ENCODE measurements around the gene MFSD1.

The MFSD1 gene

DNA sequence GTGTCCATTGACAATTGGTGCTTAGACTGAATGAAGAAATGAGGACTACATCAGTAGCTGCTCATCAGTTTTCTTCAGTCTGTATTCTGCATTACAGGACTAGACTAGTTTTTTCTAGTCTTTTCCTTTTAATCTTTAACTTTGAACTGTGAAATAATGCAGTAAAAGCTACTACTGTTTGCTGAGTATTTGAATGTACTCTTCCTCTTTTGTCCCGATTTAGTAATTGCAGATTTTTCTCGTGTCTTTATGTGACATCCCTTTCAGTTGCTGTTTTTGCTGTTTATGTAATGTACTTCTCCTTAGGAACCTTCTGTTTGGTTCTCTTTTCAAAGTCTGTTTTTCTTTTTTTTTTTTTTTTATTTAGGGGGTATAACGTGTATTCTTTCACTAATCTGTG lies 17.4 kb downstream of the MFSD1 start:
- TF ChIP-seq GATA1 (IDR thresholded peaks at IDR 0.05; ENCODE audit: low read depth, low read length) = no peak
- TF ChIP-seq POLR2A (IDR thresholded peaks at IDR 0.05; ENCODE audit: low read length) = no peak
- no peak for DNase-seq

DNA sequence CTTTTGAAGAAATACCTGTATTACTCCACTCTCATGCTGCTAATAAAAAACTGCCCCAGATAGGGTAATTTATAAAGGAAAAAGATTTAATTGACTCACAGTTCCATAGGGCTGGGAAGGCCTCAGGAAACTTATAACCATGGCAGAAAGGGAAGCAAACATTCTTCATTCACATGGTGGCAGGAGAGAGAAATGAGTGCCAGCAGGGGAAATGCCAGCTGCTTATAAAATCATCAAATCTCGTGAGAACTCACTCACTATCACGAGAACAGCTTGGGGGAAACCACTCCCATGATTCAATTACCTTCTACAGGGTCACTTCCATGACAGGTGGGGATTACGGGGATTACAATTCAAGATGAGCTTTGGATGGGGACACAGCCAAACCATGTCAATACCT lies 18.7 kb downstream of the MFSD1 start:
- no peak for DNase-seq
- TF ChIP-seq POLR2A (IDR thresholded peaks at IDR 0.05; ENCODE audit: low read length) (no peak), GATA1 (IDR thresholded peaks at IDR 0.05; ENCODE audit: low read depth, low read length) (no peak)

- TF ChIP-seq POLR2A (IDR thresholded peaks at IDR 0.05; ENCODE audit: low read length) (no peak), GATA1 (IDR thresholded peaks at IDR 0.05; ENCODE audit: low read depth, low read length) (no peak)
- DNase-seq = no peak
Measured at GRCh38 chr3:158821847-158822246, 20.0 kb downstream of the MFSD1 start.

GRCh38 chr3:158823426-158823825 lies 21.6 kb downstream of the MFSD1 start:
- no peak for TF ChIP-seq POLR2A (IDR thresholded peaks at IDR 0.05; ENCODE audit: low read length)
- TF ChIP-seq GATA1 (IDR thresholded peaks at IDR 0.05; ENCODE audit: low read depth, low read length) = no peak
- no peak for DNase-seq

- TF ChIP-seq GATA1 (IDR thresholded peaks at IDR 0.05; ENCODE audit: low read depth, low read length) (no peak), POLR2A (IDR thresholded peaks at IDR 0.05; ENCODE audit: low read length) (no peak)
- no peak for DNase-seq
Measured at GRCh38 chr3:158827773-158828172, 25.9 kb downstream of the MFSD1 start.

- DNase-seq = no peak
Measured at GRCh38 chr3:158830391-158830790, 28.5 kb downstream of the MFSD1 start.

GRCh38 chr3:158831861-158832260 lies 30.0 kb downstream of the MFSD1 start:
- DNase-seq = no peak
- TF ChIP-seq POLR2A (IDR thresholded peaks at IDR 0.05; ENCODE audit: low read length) (no peak), GATA1 (IDR thresholded peaks at IDR 0.05; ENCODE audit: low read depth, low read length) (no peak)

More at GRCh38 chr3:158830391-158830790, 28.5 kb downstream of the MFSD1 start:
- TF ChIP-seq GATA1 (IDR thresholded peaks at IDR 0.05; ENCODE audit: low read depth, low read length) = no peak
- TF ChIP-seq POLR2A (IDR thresholded peaks at IDR 0.05; ENCODE audit: low read length) = no peak

GRCh38 chr3:158835631-158836030 lies 33.8 kb downstream of the MFSD1 start:
- no peak for TF ChIP-seq GATA1 (IDR thresholded peaks at IDR 0.05; ENCODE audit: low read depth, low read length)
- TF ChIP-seq POLR2A (IDR thresholded peaks at IDR 0.05; ENCODE audit: low read length) = no peak
- no peak for DNase-seq

- no peak for DNase-seq
- TF ChIP-seq POLR2A (IDR thresholded peaks at IDR 0.05; ENCODE audit: low read length) = no peak
- TF ChIP-seq GATA1 (IDR thresholded peaks at IDR 0.05; ENCODE audit: low read depth, low read length) = no peak
Measured at GRCh38 chr3:158836312-158836711, 34.5 kb downstream of the MFSD1 start.

DNA sequence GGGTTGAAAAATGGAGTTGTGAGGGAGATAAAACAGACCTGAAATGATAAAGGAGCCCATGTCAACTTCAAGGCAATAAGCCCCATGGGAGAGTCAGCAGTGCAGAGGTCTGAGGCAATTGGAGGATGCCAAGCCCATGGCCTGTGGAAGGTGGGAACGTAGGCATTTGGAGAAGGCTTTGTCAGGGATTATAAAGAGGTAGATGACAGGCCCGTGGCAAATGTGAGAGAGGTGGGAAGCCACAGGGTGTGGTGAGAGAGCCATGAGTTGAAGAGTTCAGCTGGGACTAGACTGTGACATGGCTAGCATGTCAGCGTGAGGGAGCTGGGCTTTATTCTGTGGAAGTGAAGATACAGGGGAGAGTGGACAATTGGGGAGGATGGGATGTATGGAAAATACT lies 35.4 kb downstream of the MFSD1 start:
- no peak for DNase-seq
- TF ChIP-seq POLR2A (IDR thresholded peaks at IDR 0.05; ENCODE audit: low read length) (no peak), GATA1 (IDR thresholded peaks at IDR 0.05; ENCODE audit: low read depth, low read length) (no peak)

DNA sequence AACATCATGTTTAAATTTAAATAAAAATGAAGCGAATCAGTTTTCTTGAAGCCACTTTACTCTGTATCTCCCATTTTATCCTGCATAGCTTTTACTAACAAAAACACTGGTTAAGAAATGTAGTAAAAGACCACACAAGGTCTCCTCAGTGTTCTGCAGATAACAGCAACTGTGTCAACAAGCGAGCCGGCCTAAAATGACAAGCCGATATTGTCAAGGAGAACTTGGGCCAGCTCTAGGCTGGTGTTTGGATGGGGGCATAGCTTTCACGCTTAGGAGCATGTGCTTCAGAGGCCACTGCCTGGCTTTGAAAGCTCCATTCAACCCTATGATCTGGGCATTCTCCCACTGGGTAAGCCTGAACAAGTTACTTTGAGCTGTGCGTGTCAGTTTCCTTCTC lies 38.1 kb downstream of the MFSD1 start:
- no peak for DNase-seq
- no peak for TF ChIP-seq POLR2A (IDR thresholded peaks at IDR 0.05; ENCODE audit: low read length)
- no peak for TF ChIP-seq GATA1 (IDR thresholded peaks at IDR 0.05; ENCODE audit: low read depth, low read length)

GRCh38 chr3:158841387-158841786 lies 39.5 kb downstream of the MFSD1 start:
- no peak for DNase-seq
- TF ChIP-seq POLR2A (IDR thresholded peaks at IDR 0.05; ENCODE audit: low read length) (no peak), GATA1 (IDR thresholded peaks at IDR 0.05; ENCODE audit: low read depth, low read length) (no peak)

- DNase-seq = no peak
- no peak for TF ChIP-seq POLR2A (IDR thresholded peaks at IDR 0.05; ENCODE audit: low read length)
- no peak for TF ChIP-seq GATA1 (IDR thresholded peaks at IDR 0.05; ENCODE audit: low read depth, low read length)
Measured at GRCh38 chr3:158842976-158843375, 41.1 kb downstream of the MFSD1 start.

DNA sequence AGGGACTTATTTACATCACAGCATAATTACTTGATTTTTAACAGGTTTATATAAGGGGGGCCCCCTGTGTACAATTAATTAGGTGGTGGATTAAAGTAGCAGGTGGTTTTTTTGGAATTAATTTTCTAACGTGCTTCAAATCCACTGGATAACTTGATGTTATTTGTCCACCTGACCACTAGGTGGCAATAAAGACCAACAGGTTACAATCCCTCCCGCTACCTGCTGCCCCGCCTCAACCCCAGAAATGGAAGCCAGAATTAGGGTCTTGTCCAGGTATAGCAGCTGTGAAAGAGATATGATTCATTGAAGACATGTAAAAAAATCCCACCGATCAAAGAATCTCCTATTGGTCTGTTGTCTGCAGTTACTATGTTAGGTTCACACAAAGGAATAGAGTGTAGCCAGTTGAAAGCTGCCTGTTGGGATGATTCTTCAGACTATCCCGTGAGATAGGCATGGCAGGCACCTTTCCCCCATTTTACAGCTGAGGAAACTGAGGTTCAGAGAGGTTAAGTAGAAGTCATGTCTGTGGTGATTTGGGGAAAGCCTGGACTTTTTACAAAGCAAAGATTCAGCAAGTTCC lies 44.0 kb downstream of the MFSD1 start:
- peak; percentile 40 to 56 for DNase-seq
- TF ChIP-seq GATA1 (IDR thresholded peaks at IDR 0.05; ENCODE audit: low read depth, low read length) (no peak), POLR2A (IDR thresholded peaks at IDR 0.05; ENCODE audit: low read length) (no peak)

DNA sequence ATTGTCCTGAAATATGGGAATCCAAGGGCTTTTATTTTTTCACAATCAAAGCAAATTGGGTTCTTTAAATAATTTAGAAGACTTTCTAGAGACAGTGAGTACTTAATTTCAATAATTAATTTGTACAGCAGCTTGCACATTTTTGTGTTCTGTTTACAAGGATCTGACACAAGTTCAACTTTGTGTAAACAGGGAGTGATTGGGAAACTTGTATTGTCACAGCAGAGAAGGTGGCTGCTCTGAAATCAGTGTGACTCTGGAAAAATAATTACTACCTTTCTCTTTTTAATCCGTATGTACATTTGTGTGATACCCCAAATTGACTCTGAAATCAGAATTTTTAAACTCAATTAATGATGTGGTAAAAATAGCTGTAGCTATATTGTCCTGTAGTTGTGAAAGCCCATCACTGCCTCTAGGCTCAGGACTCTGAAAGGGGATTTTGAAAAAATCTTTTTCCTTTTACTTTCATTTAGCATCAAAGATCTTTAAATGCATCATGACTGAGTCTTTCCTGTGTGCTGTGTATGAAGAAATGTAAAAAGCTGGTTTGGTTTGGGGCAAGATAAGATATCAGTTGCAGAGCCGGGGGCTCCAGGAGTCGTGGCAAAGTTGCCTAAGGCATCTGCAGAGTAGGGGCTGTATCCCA lies 45.1 kb downstream of the MFSD1 start:
- TF ChIP-seq GATA1 (IDR thresholded peaks at IDR 0.05; ENCODE audit: low read depth, low read length) = no peak
- TF ChIP-seq POLR2A (IDR thresholded peaks at IDR 0.05; ENCODE audit: low read length) = no peak
- DNase-seq = no peak
